DMS53 treated with DMSO at 0.1 percent for 48 hours (cell line): ENCODE data around the gene INPP5J.
"Not testable (repeated sequence)": the region's sequence is repeated elsewhere in the genome, so short reads cannot be mapped to it uniquely, and the experiment has no call there.

Experiments used
- DNase-seq: peaks from one replicate; lab custom pipeline; 2025; ENCODE audit not compliant: unreplicated experiment; lab: John Stamatoyannopoulos, UW

INPP5J gene

DNA sequence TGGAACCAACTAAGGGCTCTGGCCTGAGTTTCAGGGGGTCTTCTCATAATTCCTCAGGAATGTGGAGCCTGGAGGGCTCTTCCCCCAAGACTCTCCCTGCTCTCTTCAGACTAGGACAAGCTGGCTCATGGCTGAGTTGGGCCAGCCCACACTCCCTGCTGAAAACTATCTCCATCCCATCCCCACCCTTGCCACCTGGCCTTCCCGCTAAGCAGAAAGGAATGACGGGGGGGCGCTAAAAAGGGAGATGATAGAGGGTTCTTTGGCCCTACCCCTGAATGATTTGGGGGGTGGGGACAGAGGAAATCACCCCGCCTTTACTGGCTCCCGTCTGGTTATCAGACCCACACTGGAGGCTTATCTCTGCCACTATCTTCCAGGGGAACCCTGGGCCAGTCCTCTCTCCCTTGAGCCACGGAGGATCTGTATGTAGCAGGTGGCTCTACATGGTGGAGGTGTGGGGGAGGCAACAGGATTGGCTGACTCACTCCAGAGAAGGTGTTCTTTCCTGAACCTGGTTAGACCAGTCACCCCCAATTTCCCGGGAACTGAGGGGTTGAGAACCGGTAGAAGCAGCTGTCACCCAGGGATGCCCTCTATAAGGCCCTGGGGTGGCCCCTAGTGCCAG, 35.9 kb upstream of the INPP5J start:
- DNase-seq = no peak

DNA sequence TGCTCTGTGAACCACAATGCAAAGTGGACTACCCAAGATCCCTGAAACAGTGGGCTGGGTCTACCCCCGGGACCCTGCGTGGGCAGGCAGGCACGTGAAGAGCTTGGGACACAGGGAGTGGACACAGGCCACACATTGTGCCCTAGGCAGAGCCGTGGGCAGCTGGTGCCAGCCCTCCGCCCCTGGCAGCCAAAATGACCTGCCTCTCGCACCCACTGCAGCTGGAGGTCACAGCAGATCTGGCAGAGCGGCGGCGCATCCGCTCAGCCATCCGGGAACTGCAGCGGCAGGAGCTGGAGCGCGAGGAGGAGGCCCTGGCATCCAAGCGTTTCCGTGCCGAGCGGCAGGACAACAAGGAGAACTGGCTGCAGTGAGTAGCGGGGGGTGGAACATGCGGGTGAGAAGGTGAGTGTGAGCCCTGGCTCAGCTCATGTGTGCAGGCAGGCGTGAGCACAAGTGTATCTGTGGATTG, 35.0 kb upstream of the INPP5J start:
- DNase-seq = no peak

DNA sequence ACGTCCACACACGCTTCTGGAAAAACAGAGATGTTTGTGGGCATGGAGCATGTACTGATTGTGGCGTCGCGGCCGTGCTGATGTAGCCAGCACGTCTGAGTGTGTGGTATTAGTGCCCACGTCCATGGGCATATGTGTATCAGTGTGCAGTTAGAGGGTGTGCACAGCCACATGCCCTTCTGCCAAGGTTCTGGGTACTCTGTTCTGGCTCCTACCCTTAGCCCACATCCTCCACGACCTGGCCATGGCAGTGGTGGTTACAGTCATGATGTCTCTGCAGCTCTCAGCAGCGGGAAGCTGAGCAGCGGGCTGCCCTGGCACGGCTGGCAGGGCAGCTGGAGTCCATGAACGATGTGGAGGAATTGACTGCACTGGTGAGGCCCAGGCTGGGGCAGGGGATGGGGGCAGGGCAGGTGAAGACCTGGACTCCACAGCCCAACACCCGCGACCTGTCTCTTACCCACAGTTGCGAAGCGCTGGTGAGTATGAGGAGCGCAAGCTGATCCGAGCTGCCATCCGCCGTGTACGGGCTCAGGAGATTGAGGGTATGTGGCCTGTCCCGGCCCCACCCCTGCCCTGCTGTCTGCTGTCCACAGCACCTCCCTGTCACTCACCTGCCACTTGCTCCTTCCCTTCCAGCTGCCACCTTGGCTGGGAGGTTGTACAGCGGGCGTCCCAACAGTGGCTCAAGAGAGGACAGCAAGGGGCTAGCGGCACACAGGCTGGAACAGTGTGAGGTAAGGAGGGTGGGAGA, 34.4 kb upstream of the INPP5J start:
- DNase-seq = no peak

DNA sequence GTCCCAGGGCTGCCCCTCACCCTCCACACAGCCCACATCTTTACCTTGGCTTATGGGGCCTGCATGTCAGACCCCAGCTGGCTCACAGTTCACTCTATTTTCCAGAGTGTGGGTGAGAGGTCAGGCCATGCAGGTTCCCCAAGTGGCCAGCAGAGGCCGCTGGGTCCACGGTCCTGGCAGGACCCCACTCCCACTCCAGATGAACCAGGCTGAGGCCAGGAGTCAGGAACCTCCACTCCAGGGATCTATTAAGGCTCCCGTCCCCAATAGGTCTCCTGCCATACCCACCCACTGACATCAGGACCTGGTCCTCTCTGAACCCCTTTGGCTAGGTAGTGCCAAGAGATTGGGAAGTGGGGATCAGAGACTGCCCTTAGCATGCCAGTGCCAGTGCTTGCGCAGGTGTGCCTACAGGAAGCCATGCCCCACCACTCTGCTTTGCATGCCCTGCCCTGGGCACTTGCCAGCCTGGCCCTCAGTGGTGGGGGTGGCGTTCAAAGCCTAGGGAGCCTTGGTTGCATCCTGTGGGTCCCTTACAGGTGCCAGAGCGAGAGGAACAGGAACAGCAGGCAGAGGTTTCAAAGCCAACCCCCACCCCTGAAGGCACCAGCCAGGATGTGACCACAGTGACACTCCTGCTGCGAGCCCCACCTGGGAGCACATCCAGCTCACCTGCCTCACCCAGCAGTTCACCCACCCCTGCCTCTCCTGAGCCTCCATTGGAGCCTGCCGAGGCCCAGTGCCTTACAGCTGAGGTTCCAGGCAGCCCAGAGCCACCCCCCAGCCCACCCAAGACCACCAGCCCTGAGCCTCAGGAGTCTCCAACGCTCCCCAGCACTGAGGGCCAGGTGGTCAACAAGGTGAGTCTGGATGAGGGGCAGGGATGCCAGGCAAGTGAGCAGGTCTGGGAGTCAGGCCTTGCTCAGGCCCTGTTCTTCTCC, 33.3 kb upstream of the INPP5J start:
- no peak for DNase-seq

DNA sequence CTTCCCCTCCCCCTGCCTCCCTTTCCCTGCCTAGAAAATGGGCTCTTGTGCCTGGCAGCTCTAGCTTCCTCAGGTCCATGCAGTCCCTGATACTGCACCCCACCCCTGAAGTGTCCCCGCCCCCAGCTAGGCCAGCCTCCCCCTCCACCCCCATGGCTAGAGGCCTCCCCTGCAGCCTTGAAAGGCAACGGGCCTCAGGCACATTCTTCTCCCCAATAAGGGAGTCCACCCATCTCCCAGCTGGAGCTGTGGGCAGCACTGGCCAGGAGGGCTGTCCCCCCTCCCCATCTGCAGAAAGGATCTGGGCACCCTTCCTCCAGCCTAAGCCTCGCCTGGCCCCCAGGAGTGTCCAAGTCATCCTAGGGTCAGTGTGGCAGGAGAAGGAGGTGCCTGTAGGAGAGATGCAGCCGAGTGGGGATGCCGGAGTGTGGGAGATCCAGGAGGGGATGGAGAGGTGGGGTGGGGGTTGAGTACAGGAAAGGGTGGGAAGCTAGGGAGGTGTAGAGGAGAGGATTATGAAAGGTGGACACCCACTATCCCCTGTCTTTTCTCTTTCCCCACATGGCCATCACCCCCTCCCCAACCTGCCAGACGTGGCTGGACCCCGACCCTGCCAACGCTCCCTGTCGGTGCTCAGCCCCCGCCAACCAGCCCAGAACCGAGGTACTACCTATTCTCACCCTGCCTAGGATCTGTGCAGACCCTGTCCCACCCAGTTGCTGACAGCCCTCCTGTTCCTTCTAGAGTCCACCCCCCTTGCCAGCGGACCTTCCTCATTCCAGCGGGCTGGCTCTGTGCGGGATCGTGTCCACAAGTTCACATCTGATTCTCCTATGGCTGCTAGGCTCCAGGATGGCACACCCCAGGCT, 32.3 kb upstream of the INPP5J start:
- DNase-seq = no peak

DNA sequence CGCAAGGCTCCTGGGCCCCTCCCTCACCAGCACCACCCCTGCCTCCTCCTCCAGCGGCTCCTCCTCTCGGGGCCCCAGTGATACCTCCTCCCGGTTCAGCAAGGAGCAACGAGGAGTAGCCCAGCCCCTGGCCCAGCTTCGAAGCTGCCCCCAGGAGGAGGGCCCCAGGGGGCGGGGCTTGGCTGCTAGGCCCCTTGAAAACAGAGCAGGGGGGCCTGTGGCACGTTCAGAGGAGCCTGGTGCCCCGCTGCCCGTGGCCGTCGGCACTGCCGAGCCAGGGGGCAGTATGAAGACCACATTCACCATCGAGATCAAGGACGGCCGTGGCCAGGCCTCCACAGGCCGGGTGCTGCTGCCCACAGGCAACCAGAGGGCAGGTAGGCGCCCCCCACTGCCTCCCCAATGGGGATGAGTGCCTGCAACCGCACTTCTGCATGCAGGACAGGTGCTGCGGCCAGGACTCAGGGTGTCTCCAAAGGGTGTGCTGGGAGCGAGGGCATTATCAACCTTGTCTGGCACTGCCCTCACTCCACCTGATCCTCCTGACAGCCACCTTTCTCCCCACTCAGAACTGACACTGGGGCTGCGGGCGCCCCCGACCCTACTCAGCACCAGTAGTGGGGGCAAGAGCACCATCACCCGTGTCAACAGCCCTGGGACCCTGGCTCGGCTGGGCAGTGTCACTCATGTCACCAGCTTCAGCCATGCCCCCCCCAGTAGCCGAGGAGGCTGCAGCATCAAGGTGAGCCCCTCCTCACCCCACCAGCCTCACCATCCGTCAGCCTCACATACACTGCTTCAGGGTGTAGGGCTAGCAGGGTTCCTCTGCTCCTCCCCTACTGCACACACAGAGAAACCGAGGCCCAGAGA, 31.4 kb upstream of the INPP5J start:
- no peak for DNase-seq

DNA sequence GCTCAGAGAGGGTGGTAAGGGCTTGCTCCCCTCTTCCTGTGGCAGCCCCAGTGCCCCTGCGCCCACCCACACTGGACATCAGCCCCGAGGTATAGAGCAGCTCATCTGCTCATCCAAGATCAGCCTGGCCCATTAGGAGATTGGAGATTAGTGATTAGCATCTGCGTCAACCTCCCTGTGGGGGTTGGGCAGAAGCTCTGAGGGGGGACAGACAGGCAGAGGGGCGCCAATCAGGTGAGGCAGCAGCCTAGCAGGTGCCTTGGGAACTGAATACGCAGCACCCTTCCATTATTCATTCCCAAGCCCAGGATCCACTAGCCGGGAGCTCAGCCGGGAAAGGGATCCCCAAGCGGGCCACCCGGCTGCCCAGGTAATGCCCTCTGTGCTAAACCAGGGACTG, 30.6 kb upstream of the INPP5J start:
- DNase-seq = no peak

DNA sequence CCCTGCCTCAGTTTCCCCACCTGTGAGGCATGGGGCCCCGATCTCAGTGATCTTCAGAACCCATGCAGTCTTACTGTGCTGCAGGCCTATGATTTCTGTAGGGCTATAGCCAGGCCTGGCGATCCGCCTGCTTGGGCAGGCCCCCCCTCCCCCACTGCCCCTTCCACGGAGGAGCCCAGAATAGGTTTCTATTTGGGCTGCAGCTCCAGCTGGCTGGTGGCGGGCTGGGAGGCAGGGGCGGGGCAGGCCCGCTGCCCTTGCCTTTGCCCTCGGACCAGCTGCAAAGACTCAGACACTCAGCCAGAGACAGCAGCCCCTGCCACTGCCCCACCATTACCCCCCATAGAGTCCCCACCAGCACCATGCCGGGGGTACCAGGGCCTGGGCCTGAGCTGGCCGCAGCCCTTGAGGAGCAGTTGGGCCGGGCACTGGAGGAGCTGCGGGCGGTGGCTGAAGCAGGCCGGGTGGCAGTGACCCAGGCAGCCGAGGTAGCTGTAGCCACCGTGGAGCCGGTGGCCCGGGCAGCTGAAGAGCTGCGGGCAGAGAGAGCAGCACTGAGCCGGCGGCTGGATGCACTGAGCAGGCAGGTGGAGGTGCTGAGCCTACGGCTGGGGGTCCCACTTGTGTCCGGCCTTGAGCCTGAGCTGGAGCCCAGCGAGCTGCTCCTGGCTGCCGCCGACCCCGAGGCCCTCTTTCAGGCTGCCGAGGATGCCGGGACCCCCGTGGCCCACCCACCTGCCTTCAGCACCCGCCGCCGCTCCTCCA, 29.5 kb upstream of the INPP5J start:
- DNase-seq = no peak

DNA sequence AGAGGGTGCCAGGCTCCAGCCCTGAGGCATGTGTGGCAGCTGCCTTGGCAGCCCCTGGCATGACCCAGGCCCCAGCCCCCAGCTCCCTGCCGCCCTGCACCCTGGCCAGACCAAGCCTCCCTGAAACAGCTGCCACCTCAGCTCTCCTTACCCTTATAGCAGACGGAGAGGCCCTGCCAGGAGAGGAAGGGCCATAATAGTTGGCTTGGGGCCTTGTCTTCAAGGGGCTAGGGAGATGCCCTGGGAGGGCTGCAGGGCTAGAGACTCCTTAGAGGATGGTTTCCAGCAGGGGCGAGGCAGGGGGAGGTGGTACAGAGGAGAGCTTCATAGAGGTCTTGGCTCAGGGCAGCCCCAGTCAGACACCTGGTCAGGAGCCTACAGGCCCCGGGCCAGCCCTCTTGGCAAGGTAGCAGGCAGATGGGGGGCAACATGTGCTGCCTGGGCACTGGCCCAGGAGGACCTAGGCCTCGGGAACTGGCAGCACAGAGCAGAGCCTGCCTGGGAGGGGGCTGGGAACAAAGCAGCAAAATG, 28.7 kb upstream of the INPP5J start:
- DNase-seq = no peak

DNA sequence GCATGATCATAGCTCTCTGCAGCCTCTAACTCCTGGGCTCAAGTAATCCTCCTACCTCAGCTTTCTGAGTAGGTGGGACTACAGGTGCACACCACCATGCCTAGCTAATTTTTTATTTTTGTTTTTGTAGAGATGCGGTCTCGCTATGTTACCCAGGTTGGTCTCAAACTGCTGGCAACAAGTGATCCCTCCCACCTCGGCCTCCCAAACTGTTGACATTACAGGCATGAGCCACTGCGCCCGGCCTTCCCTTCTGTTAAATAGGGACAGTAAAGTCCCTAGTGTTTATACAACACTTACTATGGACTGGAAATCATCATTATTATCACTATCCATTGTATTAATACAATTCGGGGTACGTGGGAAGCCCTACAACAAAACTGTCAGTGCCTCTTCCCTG, 28.0 kb upstream of the INPP5J start:
- DNase-seq = no peak

DNA sequence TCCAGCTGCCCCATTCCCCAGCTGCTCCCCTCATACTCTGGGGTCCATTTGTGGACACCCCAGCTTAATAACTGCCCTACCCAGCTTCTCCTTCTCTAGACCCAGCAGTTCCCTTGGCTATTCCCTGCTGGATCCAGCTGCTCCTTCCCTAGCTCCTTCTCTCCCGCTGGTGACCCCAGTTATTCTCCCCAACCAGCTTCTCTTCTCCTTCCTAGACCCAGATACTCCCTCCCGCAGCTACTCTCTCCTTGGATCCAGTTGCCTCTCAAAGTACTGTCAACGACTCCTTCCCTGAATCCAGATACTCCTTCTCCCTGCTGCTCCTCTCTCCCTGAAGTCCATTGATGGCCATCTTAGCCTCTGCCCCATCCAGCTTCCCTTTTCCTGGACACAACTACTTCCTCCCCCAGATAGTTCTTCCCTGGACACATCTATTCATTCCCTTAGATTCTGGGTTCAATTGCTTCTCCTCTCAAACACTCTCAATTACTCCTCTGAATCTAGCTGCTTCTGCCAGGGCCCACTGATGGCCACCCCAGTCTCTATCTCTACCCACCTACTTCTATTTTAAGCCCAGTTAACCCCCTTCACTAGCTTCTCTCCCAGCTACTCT, 27.0 kb upstream of the INPP5J start:
- DNase-seq = no peak

DNA sequence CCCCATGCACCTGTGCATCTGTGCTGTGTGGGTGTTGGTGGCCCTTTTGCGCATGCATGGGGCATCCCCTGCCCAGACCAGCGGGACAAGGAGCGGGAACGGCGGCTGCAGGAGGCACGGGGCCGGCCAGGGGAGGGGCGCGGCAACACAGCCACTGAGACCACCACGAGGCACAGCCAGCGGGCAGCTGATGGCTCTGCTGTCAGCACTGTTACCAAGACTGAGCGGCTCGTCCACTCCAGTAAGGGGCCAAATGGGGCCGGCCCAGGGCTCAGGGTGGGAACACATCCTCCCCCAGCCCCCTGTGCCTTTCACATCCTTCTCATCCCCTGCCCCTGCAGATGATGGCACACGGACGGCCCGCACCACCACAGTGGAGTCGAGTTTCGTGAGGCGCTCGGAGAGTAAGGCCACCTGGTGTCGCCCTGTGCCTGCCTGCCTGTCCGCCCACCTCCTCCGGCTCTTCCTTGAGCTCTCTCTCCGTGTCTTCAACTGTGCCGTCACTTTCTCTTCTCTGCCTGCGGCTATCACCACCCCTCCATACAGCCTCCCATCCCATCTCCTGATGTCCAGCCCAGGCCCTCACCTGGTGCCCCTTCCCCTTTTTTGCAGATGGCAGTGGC, 26.0 kb upstream of the INPP5J start:
- DNase-seq = no peak

DNA sequence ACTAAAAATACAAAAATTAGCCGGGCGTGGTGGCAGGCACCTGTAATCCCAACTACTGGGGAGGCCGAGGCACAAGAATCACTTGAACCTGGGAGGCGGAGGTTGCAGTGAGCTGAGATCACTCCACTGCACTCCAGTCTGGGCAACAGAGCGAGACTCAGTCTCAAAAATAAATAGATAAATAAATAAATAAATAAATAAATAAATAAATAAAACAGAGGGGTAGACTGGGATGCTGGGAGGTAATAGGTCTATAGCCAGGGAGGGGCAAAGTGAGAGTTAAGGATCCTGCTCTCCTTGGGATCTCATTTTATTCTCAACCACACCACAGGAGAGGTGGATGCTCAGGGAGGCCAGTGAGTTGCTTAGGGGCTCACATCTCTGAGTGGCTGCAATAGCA, 25.2 kb upstream of the INPP5J start:
- DNase-seq = not testable (repeated sequence)

DNA sequence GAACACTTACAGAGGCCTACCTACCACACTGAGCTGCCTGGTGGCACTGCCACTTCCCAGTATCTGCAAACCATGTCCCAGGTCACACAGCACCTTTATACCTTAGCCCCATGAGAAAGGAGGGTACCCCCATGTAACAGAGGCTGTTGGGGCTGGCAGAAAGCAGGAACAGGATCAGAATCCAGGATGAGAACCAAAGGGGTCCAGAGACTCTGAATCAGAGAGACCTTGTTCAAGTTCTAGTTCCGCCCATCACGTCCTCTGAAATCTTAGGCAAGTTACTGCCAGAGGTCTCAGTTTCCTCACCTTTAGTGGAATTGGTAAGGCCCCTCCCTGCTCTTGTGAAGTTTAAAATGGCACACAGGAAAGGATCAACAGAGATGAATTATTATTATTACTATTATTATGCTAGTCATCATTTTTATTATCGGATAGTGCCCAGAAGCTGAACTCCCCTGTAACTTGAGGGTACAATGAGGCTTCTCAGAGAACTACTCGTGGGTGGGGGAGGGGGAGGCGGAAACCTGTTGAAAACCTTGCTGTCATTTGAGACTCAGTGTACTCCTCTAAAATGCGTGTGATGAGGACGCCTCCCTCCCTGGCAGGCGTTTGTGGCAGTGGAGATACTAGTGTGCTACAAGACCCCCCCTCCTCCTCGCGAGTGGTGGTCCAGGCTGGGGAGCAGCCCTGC, 24.7 kb upstream of the INPP5J start:
- no peak for DNase-seq

DNA sequence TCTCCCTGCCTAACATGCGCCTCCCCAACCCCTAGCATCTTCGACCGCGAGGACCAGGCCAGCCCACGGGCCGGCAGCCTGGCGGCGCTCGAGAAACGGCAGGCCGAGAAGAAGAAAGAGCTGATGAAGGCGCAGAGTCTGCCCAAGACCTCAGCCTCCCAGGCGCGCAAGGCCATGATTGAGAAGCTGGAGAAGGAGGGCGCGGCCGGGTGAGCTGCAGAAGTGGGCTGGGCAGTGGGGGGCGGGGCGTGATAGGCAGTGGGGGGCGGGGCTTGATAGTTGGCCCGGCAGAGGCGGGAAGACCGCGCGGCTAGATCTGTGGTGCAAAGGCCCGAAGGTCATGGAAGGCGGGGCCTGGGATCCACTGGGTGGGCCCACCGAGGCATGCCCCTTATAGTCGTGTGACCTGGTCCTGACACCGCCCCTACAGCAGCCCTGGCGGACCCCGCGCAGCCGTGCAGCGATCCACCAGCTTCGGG, 24.1 kb upstream of the INPP5J start:
- DNase-seq = no peak

DNA sequence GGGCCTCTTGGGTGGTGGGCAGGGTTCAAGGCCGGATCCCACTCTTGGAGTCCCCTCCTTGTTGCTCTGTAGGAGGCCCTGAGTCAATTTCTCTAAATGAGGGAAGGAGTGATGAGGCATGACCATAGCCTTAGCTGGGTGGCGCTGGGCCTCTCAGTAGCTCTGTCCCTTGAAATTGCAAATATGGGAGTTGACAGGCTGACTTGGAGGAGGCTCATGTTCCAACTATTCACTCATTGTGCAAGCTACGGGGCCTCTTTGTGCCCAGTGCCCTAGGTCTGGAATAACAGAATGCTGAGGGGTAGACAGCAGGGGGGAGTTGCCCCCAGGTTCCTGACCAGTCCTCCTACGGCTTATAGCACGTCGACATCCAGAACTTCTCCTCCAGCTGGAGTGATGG, 23.4 kb upstream of the INPP5J start:
- no peak for DNase-seq
